HEK293T (cell line): ENCODE results near the gene TAF1C.

Source experiments
- CTCF ChIA-PET: fragments of 350-600 bp; formaldehyde crosslinking; extraction: SDS; loops from one replicate; lab custom pipeline; 2021; ENCODE audit warnings: antibody characterized with exemption, inconsistent platforms; lab: Yijun Ruan, JAX
- POLR2A ChIA-PET: fragments of 350-600 bp; formaldehyde crosslinking; extraction: SDS; loops from one replicate; lab custom pipeline; 2020; ENCODE audit warnings: antibody characterized with exemption, inconsistent platforms; lab: Yijun Ruan, JAX
- DNase-seq: peaks from one replicate; pipeline ENCODE4 v3.0.0; 2012; ENCODE audit warnings: mixed read lengths; ENCODE audit errors: extremely low spot score
- ARNT ChIP-seq: fragments of 450-650 bp; IDR thresholded peaks from 2 replicates; pipeline ENCODE4 v1.6.1; 2017; ENCODE audit warnings: mild to moderate bottlenecking
- BHLHE40 ChIP-seq: fragments of 450-650 bp; IDR thresholded peaks from 2 replicates; pipeline ENCODE4 v1.6.1; 2016; ENCODE audit warnings: mild to moderate bottlenecking, moderate library complexity, borderline replicate concordance
- CTBP1 ChIP-seq: fragments of 450-650 bp; IDR thresholded peaks from 2 replicates; pipeline ENCODE4 v1.6.1; 2016; ENCODE audit warnings: borderline replicate concordance
- ELF4 ChIP-seq: fragments of 450-650 bp; IDR thresholded peaks from 2 replicates; pipeline ENCODE4 v1.6.1; 2017; ENCODE audit warnings: antibody characterized with exemption
- FOXA1 ChIP-seq: fragments of 450-650 bp; IDR thresholded peaks from 2 replicates; pipeline ENCODE4 v1.6.1; 2016; ENCODE audit warnings: mild to moderate bottlenecking
- FOXK2 ChIP-seq: fragments of 450-650 bp; IDR thresholded peaks from 2 replicates; pipeline ENCODE4 v1.6.1; 2016; ENCODE audit warnings: mild to moderate bottlenecking
- FOXM1 ChIP-seq: fragments of 450-650 bp; IDR thresholded peaks from 2 replicates; pipeline ENCODE4 v1.6.1; 2017; ENCODE audit warnings: mild to moderate bottlenecking, borderline replicate concordance
- HDGF ChIP-seq: fragments of 450-650 bp; IDR thresholded peaks from 2 replicates; pipeline ENCODE4 v1.6.1; 2017; ENCODE audit warnings: antibody characterized with exemption, borderline replicate concordance
- L3MBTL2 ChIP-seq: fragments of 450-650 bp; conservative IDR thresholded peaks from 2 replicates; pipeline ENCODE4 v1.6.1; 2016; ENCODE audit warnings: mild to moderate bottlenecking
- LEF1 ChIP-seq: fragments of 450-650 bp; IDR thresholded peaks from 2 replicates; pipeline ENCODE4 v1.6.1; 2017; ENCODE audit warnings: mild to moderate bottlenecking, borderline replicate concordance
- NFRKB ChIP-seq: fragments of 450-650 bp; IDR thresholded peaks from 2 replicates; pipeline ENCODE4 v1.6.1; 2016; ENCODE audit warnings: mild to moderate bottlenecking, moderate library complexity
- SP1 ChIP-seq: fragments of 450-650 bp; IDR thresholded peaks from 2 replicates; pipeline ENCODE4 v1.6.1; 2017
- SUZ12 ChIP-seq: fragments of 450-650 bp; IDR thresholded peaks from 2 replicates; pipeline ENCODE4 v1.6.1; 2016; ENCODE audit warnings: mild to moderate bottlenecking
- TARDBP ChIP-seq: fragments of 450-650 bp; IDR thresholded peaks from 2 replicates; pipeline ENCODE4 v1.6.1; 2016
- ZNF384 ChIP-seq: fragments of 450-650 bp; IDR thresholded peaks from 2 replicates; pipeline ENCODE4 v1.6.1; 2016
- TF ChIP-seq, protein P1 (sequence below): fragments of 450-650 bp; IDR thresholded peaks from 2 replicates; pipeline ENCODE4 v1.6.1; 2016

TAF1C gene

GRCh38 chr16:84136331-84137125, 50.3 kb downstream of the TAF1C start:
- TF ChIP-seq BHLHE40 (no peak), ZNF384 (no peak), SP1 (no peak), ELF4 (no peak), TARDBP (no peak), CTBP1 (no peak), FOXK2 (no peak), FOXA1 (no peak), FOXM1 (no peak), ARNT (no peak), HDGF (no peak), LEF1 (no peak), L3MBTL2 (no peak), NFRKB (no peak), SUZ12 (no peak)
- TF ChIP-seq, protein P1, sequence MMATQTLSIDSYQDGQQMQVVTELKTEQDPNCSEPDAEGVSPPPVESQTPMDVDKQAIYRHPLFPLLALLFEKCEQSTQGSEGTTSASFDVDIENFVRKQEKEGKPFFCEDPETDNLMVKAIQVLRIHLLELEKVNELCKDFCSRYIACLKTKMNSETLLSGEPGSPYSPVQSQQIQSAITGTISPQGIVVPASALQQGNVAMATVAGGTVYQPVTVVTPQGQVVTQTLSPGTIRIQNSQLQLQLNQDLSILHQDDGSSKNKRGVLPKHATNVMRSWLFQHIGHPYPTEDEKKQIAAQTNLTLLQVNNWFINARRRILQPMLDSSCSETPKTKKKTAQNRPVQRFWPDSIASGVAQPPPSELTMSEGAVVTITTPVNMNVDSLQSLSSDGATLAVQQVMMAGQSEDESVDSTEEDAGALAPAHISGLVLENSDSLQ = no peak
- DNase-seq = no peak
- ChIA-PET POLR2A (interaction anchor here (4.9 kb wide), 1 partner anchor 19 kb away, joined by 36 read pairs; the partner anchor contains the start of gene MBTPS1), CTCF (no interaction called here)

DNA sequence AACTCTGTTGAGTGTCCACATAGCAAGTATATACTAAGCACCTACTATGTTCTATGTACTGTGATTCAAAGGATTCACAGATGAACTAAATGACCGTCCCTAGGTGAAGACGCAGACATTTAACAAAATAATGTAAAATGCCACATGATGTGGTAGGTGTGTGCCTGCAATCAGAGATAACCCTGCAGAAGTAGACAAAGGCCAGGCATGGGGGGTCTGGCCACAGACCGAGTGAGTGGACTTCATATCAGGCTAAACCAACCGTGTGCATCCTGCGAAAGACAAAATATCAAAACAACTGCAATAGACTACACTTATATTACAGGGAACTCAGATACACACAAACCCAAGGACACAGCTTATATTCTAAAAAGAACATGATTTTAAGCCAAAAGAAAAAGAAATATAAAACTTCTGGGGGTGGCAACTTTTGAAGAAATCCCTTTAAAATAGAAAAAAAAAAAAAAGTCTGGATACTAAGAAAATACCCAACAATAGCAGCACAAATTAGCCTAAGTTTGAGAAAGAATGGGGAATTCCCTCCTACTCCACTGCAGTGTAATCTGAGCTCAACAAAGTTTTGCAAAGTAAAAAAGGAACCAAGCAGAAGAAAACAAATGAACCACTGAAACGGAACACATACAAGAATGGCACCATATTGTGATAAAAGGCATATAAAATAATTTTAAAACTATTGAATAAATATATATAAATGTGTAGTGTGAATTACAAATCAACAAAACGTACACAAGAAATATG, 54.2 kb downstream of the TAF1C start:
- POLR2A ChIA-PET = interaction anchor here (0.8 to 1.9 kb wide), 2 partner anchors 11 to 16 kb away, joined by 3 to 7 read pairs; partner anchors contain the start of gene MBTPS1

GRCh38 chr16:84131117-84131516, 55.7 kb downstream of the TAF1C start:
- ChIA-PET POLR2A (interaction anchor here (0.8 to 1.9 kb wide), 2 partner anchors 12 to 14 kb away, joined by 3 to 7 read pairs; partner anchors contain the start of gene MBTPS1), CTCF (no interaction called here)
- no peak for TF ChIP-seq ARNT
- TF ChIP-seq, protein P1 = no peak
- no peak for DNase-seq

More for the DNA sequence above, 54.2 kb downstream of the TAF1C start:
- CTCF ChIA-PET = interaction anchor here (0.7 to 0.8 kb wide), 3 partner anchors 54 to 174 kb away, joined by 3 to 4 read pairs (median 3); partner anchors contain the start of gene TAF1C
- DNase-seq = no peak
- no peak for TF ChIP-seq TARDBP
- no peak for TF ChIP-seq NFRKB
- no peak for TF ChIP-seq ZNF384
- no peak for TF ChIP-seq FOXA1
- TF ChIP-seq FOXK2 = no peak
- TF ChIP-seq, protein P1 = no peak
- no peak for TF ChIP-seq BHLHE40
- no peak for TF ChIP-seq HDGF
- TF ChIP-seq SP1 = no peak
- TF ChIP-seq ELF4 = no peak
